ENCODE data around the gene TIGAR.
A peak's percentile ranks its signal among the peaks of the same experiment; 100 is the strongest.

Gene TIGAR

DNA sequence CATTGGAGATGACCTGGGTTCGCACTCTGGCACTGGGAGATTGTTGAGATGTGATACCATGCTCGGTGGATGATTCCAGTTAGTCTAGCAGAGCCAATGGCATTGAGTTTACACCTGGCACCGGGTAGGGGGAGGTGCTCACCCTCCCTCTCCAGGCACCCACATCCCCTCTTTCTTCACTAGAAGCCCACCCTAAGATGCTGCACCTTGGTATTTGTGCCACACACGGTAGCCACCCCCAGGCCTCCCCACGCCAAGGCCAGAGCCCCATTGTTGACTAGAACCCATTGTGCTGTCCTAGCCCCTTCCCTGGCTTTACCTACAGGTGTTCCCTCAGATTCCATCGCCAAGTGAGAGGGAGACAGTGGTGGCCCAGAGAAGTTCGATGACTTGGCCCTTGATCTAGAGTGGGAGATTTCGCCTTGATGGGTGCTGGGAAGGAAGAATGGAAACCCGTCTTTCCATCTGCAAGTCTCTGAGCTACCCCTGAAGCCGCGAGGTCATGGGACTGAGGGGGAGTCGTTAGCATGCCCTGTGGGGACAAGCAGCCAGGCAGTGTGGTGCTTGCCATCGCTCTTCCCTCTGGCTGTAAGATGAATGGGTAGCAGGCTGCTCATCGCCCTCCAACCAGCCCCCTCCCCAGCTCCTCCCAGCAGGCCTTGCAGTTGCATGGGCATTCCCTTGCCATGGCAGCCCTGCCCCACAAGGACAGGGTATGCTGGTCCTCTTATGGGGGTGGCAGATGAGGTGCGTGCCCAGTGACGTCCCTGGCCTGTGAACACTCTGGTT is 38.7 kb upstream of the TIGAR start:
- DNase-seq (ENCODE audit: low read depth in 1 of 2, low spot score in 1 of 2): no peak

DNA sequence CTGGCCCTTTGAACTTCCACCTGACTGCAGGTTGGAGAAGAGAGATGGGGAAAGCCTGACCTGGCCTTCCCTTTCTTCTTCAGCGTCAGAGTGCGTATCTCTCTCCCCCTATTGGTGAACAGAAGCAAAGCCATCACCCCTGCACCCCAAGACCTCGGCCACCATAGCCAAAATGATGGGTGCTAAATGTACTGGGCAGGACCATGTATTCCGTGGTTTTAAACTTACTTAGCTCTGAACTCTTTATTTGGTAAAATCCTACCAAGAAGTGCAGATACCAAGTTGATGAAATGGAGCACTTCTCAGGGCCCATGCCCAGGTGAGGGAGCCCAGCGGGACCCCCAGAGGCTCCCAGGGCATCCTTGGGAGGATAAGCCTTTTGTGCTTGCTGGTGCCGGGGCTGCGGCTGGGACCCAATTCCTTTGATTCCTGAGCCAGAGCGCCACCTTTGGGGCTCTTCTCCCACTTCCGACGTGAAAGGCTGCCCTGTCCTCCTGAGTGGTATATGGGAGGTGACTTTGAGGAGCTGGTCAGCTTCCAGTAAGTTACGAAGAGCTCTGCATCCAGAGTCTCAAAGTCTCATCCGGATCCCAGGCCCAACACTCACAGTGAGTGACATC is 38.0 kb upstream of the TIGAR start:
- DNase-seq (ENCODE audit: low read depth in 1 of 2, low spot score in 1 of 2): no peak

- DNase-seq (ENCODE audit: low read depth in 1 of 2, low spot score in 1 of 2): no peak
Observed at GRCh38 chr12:4283512-4284255, 37.3 kb upstream of the TIGAR start.

DNA sequence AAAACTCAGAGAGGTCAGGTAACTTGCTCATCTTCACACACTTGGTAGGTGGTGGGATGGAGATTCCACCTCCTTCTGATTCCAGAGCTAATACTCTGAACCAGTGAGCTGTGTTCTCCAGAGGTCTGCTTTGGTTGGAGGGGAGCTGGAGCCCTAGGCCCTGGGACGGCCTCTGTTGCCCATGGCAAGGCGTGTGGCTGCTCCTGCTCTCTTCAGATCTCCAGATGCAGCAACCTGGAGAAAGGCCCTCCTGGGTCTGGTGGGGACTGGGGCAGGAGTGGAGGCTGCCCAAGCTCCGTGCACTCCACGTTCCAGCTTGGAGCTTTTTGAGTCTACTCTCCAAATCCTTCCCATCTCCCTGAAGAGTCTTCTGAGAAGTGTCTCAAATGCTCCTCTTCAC is 36.7 kb upstream of the TIGAR start:
- DNase-seq (ENCODE audit: low read depth in 1 of 2, low spot score in 1 of 2): no peak

DNA sequence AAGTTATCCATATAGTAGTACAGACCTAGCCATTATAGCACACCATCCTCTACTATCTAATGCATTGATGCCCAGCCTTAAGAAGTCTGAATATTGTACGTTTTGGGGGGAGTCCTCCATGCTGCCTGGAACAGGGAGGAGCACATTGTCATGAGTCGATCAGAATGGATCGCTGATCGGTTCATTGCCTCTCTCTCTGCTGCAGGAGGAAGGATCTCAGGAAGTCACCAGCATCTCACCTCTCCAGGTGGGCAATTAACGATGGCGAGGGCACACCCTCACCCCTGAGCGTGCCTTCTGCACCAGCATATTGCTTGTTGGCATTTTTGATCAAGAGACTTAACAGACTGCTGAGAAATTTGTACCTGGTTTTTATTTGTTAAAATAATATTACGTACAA is 35.9 kb upstream of the TIGAR start:
- no peak for DNase-seq (ENCODE audit: low read depth in 1 of 2, low spot score in 1 of 2)

DNA sequence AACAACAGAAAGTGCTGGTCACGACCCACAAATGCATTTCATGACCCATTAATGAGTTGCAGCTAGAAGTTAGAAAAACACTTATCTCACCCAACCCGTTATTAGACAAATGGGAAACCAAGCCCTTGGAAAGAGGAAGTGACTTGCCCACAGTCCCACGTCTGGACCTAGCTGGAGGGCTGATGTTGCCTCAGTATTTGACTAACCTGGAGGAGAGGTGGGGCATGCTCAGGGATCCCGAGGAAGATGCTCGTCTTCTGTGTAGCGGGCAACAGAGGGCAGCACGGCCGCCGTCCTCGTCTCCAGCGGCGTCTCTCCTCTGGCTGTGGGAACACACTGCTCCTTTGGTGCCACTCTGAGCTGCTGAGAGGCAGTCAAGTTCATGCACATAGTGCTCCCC is 34.8 kb upstream of the TIGAR start:
- no peak for DNase-seq (ENCODE audit: low read depth in 1 of 2, low spot score in 1 of 2)

DNA sequence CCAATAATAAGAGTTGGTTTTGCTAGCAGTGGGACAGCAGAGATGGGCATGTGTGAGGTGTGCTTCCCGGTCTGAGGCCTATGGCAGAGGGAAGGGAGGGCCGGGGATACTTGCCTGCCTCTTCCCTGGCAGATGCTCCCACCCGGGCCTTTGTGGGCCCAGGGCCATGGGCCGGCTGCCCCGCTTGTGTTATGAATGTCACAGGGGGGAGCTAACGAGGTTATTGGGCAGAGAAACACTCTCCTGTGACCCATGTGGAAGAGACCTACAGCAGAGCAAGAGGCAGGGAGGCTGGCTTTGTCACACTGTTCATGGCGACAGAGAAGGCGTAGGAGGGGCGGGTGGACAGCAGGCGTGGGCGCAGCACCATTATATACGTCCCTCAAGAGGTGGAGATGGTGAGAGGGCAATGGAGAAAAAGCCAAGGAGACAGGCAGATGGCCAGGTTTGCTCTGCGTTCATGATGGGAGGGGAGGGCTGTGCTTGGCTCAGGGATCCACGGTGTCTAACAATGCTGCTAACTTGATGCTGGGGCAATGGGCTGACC is 34.2 kb upstream of the TIGAR start:
- no peak for DNase-seq (ENCODE audit: low read depth in 1 of 2, low spot score in 1 of 2)

DNA sequence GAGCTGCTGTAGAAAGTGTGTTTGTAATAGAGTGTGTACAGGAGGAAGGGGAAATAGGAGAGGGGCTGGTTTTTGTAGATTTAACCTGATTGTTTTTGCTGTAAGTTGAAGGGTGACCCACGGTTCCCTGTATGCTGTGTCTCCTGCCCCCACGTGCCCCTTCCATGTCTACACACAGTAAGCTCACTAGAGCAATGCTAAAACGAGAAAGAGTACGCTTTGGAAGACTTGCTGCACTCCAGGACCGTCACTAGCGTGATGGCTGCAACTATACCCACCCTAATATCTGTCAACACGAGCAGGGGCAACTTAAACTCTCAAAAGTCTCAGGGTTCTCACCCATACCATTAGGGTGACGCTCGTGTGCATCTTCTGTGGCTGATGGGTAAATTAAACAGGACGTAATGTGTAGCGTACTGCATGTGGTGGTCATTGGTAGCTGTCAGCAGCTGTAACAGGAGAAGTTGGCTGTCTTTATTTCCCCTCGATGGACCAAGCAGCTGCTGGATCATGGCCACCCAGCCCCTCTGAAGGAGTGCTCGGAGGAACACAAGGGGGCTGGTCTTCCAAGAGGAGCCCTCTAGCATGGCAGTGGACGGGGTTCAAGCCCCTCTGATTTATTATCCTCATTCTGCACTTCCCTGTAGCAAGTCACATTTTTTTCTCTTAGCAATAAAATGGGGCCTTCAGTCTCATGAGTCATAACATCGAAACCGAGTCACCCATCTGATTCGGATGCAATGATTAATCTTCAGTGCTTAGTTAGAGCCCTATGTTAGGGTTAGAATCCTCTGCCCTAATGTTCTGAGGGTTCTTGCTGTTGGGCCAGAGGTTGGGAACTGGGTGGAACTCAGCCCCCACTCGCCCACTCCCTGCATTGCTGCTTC is 33.4 kb upstream of the TIGAR start:
- no peak for DNase-seq (ENCODE audit: low read depth in 1 of 2, low spot score in 1 of 2)

- no peak for DNase-seq (ENCODE audit: low read depth in 1 of 2, low spot score in 1 of 2)
Observed at GRCh38 chr12:4288296-4289131, 32.5 kb upstream of the TIGAR start.

DNA sequence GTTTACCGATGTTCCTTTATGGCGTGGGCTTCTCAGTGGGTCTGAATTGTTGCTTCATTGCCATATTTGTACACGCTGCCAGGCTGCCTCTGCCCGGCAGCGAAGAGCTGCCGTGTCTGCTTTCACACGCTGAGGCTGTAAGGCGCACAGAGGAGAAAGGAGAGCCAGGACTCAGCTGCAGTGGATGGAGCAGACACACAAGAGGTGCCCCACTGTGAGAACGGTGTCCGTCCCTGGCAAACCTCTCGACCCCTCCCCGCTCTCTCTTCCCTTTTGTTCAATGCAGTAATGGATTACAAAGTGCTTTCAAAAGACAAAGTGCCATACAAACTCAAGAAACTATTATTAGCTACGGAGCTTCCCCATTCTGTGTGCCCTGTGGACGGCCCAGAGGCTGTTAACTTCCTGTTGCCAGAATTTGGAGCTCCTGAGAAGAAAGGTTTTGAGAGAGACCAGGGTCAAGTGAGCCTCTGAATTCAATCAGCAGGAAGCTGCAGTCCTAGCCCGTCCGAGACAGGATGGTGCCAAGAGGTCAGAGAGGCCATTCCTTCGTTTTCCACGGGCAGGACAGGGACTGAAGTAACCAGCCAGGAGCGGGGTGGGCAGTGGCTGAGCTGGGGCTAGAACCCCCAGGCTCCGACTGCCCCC is 31.7 kb upstream of the TIGAR start:
- no peak for DNase-seq (ENCODE audit: low read depth in 1 of 2, low spot score in 1 of 2)

DNA sequence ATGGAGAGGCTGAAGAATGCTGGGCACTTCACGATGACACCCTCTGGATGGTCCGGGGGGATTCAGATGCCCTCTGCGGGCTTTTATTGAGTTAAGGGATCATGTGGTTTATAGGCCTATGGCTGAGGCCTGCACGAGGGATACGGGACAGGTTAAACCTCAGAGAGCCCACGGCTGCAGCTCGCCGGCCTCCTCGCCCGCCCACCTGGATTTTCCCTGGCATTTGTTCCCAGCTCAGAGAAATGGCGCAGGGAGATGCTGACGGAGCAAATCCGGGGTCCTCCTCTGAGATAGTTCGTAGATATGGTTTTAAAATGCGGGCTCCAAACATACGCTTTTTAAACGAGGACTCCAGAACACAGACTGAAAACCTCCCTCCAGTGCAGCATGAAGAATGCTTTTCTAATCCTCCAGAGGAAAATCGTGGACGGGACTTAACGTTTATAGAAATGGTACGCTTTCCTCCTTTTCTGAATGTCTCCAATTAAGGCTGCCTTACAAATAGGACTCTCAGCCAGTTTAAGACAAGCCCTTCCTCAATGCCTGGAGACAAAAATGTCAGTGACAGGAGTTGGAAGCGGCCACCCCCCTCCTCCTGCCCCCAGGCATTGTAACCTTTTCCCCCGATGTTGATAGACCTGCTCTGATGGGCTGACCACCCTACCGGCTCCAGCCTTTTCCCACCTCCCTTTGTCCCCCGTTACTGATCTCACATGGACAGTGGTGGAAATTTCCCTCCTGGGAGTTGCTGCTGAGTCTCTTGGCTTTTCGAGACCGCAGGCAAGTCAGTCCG is 30.8 kb upstream of the TIGAR start:
- DNase-seq (ENCODE audit: low read depth in 1 of 2, low spot score in 1 of 2): no peak

- no peak for DNase-seq (ENCODE audit: low read depth in 1 of 2, low spot score in 1 of 2)
Observed at GRCh38 chr12:4292341-4293073, 28.5 kb upstream of the TIGAR start.

GRCh38 chr12:4293299-4293965 is 27.6 kb upstream of the TIGAR start:
- peak in 1 of 2 donors; percentile 23 for DNase-seq (ENCODE audit: low read depth in 1 of 2, low spot score in 1 of 2)

DNA sequence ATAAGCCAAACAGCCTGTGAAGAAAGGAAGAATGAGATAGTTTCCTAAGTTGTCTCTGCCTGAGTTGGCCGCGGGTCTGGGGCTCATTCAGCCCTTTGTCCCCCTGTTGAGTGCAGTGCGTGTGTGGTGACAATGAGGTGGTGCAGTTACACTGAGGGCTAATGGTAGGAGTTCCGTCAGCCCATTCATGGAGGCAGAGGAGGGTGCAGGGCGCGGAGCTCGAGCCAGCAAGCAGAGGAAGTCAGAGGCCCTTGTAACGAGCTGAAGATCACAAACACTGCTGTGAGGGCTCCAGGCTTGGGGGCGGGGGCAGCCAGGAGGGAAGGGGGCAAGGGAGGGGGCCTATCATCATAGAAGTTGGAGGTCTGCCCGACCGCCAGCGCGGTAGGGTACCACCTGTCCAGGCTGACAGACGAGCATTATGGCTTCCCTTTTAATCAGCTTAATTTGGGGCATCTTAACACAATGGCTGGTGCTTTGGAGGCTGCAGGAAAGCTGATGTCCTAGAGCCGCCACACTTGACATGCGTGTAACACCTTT is 27.0 kb upstream of the TIGAR start:
- no peak for DNase-seq (ENCODE audit: low read depth in 1 of 2, low spot score in 1 of 2)

DNA sequence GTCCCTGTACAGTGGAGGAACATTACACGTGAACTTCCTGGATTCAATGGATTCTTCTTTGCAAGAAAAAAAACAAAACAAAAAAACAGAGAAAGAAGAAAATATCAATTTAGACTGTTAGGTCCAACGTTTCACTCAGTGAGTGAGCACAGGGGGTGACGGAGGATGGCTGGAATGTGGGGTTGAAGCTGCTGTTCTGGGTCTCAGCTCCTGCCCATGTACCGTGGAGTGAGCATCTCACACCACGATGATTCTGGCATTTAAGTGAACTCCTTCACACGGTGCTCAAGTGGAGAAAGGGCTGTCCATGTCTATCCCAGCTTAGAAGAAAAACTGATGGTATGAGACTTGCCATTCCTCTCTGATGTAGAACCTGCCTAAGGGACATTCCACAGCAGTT is 24.3 kb upstream of the TIGAR start:
- DNase-seq (ENCODE audit: low read depth in 1 of 2, low spot score in 1 of 2): no peak

GRCh38 chr12:4297617-4298016 is 23.4 kb upstream of the TIGAR start:
- DNase-seq (ENCODE audit: low read depth in 1 of 2, low spot score in 1 of 2): no peak

GRCh38 chr12:4300883-4301282 is 20.1 kb upstream of the TIGAR start:
- DNase-seq (ENCODE audit: low read depth in 1 of 2, low spot score in 1 of 2): no peak

All from activated CD4-positive, alpha-beta T cell treated with anti-CD3 and anti-CD28 coated beads, Interleukin-2, amount 50 U/mL, for 24 hours (primary cell).